ENCODE data around the gene GSK3A.
A peak's percentile ranks its signal among the peaks of the same experiment; 100 is the strongest.

Gene GSK3A

GRCh38 chr19:42281146-42281826, 38.9 kb upstream of the GSK3A start:
- H3K4me3 ChIP-seq (ENCODE audit: low read depth, low read length) = peak overlapping the region; percentile 72
- no peak for TF ChIP-seq CTCF (IDR thresholded peaks at IDR 0.05; ENCODE audit: low read depth, low read length)
- in situ Hi-C loops (cut with HindIII; ENCODE audit: low sequenced_read_pairs) = no loop called here
- DNase-seq (ENCODE audit: low read depth, low spot score) = peak; percentile 40

- TF ChIP-seq CTCF (IDR thresholded peaks at IDR 0.05; ENCODE audit: low read depth, low read length) = no peak
- in situ Hi-C loops (cut with HindIII; ENCODE audit: low sequenced_read_pairs) = no loop called here
These were observed 38.4 kb upstream of the GSK3A start for GRCh38 chr19:42280815-42281145.

GRCh38 chr19:42279902-42280814, 37.8 kb upstream of the GSK3A start:
- peak overlapping the region; percentile 72 for H3K4me3 ChIP-seq (ENCODE audit: low read depth, low read length)
- TF ChIP-seq CTCF (IDR thresholded peaks at IDR 0.05; ENCODE audit: low read depth, low read length) = peak; percentile 85
- peak; percentile 91 for DNase-seq (ENCODE audit: low read depth, low spot score)
- in situ Hi-C loops (cut with HindIII; ENCODE audit: low sequenced_read_pairs) = no loop called here

More at GRCh38 chr19:42280815-42281145, 38.4 kb upstream of the GSK3A start:
- DNase-seq (ENCODE audit: low read depth, low spot score) = peak; percentile 70
- H3K4me3 ChIP-seq (ENCODE audit: low read depth, low read length) = peak overlapping the region; percentile 72

GRCh38 chr19:42279155-42279901, 36.9 kb upstream of the GSK3A start:
- peak overlapping the region; percentile 72 for H3K4me3 ChIP-seq (ENCODE audit: low read depth, low read length)
- no peak for TF ChIP-seq CTCF (IDR thresholded peaks at IDR 0.05; ENCODE audit: low read depth, low read length)
- peak; percentile 31 for DNase-seq (ENCODE audit: low read depth, low spot score)
- in situ Hi-C loops (cut with HindIII; ENCODE audit: low sequenced_read_pairs) = no loop called here

GRCh38 chr19:42278452-42279154, 36.2 kb upstream of the GSK3A start:
- in situ Hi-C loops (cut with HindIII; ENCODE audit: low sequenced_read_pairs) = no loop called here
- H3K4me3 ChIP-seq (ENCODE audit: low read depth, low read length) = no peak overlapping the region
- DNase-seq (ENCODE audit: low read depth, low spot score) = no peak
- no peak for TF ChIP-seq CTCF (IDR thresholded peaks at IDR 0.05; ENCODE audit: low read depth, low read length)
